GM18517 (cell line): ENCODE measurements around the gene CKAP2L.
"Not testable (repeated sequence)": the region's sequence is repeated elsewhere in the genome, so short reads cannot be mapped to it uniquely, and the experiment has no call there.

Experiments used
- ATAC-seq: cut with Tn5 transposase; IDR thresholded peaks from one replicate; pipeline ENCODE4 v1.9.1; 2021; ENCODE audit warnings: mild to moderate bottlenecking, moderate library complexity; ENCODE audit not compliant: unreplicated experiment

Gene CKAP2L

DNA sequence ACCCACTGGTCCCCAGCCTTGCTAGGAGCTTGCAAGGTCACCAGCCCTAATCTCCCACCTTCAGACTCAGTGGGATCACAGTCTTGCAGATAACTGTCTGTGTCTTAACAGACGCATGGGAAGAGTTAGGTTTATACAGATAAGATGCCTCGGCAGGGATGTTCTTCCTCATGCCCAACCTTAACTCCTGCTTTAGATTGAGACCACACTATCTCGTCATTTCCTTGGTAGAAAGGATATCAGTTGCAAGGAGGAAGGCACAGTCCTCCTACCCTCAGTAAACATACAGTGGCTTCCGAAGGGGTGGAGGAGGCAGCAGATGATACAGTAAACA is 36.4 kb downstream of the CKAP2L start:
- ATAC-seq = no peak

DNA sequence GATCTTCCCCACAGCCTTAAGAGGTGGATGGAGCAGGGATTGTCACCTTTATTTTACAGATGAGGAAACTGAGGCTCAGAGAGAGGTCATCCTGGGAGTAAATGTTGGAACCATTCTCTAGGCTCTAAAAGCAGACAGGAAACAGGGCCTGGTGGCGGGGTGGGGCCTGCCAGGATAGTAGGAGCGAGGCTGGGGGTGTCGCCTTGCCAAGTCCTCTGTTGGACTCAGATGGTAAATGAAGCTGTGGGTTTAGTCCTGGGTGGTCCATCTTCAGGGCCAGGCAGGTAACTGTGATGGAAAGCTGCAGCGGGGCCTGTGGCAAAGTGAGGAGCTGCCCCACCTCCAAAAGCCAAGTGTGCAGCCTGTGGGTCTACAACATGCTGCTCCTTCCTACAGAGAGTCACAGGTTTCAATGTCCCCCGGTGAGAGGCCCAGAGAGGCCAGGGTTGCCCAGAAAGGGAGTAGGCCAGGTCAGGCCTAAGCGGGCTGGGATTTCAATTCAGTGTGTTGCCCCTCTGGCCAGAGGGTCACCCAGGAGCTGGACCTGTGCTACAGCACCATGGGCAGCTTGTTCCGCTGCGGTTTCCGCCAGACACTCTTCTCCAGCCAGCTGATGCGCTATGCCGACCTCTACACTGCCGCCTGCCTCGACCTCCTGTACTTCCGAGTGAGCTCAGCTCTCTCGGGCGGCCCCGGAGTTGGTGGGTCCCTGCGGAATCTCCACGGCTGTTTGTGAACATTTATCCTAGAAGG is 37.0 kb downstream of the CKAP2L start:
- ATAC-seq = no peak

DNA sequence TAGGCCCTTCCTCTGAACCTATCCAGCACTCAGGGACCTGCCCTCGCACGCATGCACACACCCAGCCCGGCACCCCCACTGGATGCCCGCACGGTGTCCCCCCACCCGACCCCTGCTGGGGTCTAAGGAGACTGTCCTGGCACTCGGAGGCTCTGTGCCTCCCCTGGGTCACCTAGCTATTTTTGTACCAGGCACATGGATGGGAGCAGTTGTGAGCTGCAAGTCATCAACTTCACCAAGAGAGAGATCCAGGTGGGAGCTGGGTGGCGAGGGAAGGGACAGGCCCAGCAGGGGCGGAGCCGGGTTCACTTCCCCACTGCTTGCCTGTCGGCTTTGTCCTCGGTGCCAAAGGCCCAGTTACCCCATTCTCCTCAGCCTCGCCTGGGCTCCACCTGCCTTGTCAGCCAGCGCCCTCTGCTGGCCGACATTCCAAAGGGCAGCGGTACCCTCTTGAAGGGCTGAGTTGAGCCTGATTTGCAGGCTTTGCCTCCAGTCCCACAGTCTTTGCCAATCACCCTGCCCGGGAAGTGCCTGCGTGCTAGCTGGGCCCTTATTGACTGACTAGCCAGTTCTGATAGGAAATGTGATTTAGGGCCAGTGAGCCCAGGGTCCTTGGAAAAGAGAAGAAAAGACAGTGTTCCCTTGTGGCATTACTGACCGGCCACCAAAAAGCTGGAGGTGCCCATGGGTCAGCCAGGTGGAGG is 37.8 kb downstream of the CKAP2L start:
- ATAC-seq = peak; percentile 80

DNA sequence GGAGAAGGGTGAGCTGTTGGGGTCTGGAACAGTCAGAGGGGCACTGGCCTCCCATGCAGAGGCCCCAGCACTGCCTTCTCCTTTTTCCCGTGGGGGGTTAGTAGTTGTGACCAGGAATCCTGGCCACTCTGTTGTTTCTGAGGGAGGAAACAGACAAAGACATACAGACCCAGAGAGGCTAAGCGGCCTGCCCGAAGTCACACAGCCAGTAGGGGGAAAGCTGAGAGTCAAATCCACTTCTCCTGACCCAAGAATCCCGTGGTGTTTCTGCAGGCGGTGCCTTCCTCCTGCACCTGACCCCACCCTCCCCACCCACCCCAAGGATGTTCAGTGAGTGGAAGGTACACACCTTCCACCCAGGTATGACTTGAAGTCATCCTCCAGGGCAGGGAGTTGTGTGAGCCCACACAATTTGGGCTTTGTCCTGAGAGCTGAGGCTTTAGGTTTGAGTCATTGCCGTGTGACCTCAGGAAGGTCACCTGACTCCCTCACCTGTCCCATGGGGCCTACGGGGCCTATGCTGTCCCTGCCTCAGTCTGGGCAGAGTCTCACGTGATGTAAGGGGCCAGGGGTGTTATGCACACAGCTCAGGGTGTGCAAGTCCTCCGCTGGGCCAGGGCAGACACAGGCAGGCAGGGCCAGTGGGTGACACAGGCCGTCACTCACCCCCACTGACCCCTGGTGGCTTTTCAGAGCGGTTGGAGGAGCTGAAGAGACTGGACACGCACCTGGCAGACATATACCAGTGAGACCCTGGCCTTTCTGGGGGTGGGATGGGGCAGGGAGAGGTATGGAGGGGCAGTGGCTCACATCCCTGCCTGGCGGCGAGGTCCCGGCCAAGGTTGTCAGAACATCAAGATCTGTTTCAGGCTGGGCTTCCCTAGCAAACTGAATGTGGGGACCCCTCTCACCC is 38.6 kb downstream of the CKAP2L start:
- peak; percentile 48 for ATAC-seq

DNA sequence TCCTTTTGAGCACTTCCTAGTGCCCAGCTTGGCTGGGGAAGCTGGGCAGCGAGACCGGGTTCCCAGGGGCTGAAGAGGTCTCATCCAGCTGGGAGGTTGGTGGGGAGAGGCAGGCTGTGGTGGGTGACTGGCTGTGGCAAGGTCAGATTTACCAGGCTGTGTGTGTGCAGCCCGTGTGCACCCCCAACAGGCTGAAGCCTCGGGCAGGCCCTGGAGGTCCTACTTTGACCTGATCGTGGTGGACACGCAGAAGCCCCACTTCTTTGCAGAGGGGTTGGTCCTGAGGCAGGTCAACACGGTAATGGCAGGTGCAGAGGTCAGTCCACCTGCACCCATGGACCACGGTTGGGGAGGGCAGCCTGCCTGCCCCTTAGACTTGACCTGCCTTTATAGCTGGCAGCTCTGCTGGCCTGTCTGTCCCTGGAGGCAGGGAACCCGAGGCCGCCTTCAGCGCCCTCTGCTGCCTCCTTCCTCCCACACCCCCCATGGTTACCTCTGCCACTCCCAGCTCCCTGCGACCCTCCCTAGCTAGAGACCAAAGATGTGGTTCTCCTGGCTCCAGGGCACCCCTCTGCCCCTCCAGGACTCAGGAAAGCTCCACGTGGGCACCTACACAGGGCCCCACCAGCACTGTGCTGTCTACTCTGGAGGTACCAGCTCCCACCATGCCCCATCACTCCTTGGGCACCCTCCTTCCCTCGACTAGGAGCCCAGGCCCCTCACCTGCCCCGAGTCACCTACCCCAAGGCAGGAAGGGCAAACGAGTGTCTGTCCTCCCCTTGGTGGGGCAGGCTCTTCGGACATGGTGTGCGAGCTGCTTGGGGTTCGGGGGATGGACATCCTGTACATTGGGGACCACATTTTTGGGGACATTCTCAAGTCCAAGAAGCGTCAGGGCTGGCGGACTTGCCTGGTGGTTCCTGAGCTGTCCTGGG is 39.6 kb downstream of the CKAP2L start:
- ATAC-seq = no peak

DNA sequence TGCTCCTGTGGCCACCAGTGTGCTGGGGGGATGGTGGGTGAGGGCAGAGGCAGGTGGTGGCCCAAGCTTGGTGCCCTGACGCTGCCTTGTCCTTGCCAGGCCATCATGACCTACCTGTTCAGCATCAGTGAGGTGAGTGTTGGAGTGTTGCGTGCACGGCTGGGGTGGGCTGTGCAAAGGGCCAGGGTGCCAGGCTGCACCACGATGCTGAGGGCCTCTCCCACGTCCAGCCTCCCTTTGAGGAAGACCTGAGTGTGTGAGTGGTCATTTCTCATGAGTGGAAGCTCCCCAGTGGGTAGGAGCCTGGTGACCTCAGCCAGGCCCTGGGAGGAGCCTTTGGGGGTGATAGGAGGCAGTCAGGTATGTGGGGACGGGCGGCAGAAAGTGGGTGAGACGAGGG is 40.4 kb downstream of the CKAP2L start:
- ATAC-seq = no peak

GRCh38 chr2:112723547-112723940 is 40.9 kb downstream of the CKAP2L start:
- ATAC-seq = no peak

DNA sequence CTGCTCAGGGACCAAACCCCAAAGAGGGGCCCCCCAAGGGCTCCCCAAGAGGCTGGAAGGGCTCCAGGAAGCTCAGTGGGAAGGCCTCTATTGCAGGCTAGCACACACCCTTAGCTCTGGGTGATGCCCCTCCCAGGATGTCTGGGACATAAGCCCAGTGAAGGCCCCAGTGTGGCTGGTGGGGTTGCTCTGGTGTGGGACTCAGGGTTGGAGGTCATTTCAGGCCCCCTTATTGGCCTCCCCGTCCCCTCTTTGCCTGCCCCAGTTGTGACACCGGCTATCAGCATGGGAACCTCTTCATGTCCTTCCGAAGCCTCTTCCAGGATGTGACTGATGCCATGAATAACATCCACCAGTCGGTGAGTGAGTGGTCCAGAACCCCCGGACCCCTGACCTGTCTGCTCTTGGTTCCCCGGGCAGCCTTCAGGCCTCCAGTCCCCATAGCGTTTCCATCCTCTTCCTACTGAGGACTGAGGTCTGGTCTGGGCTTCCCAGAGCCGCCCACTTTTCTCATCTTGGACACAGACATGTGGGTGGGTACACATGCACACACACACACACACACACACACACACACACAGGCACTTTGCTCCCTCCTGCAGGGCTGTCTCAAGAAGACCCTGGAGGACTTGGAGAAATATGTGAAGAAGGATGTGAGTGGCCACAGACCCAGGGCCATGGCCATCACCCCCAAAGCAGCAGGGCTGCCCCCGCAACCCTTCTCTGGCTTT is 41.4 kb downstream of the CKAP2L start:
- ATAC-seq = no peak

- no peak for ATAC-seq
Measured at GRCh38 chr2:112721819-112722522, 42.4 kb downstream of the CKAP2L start.

DNA sequence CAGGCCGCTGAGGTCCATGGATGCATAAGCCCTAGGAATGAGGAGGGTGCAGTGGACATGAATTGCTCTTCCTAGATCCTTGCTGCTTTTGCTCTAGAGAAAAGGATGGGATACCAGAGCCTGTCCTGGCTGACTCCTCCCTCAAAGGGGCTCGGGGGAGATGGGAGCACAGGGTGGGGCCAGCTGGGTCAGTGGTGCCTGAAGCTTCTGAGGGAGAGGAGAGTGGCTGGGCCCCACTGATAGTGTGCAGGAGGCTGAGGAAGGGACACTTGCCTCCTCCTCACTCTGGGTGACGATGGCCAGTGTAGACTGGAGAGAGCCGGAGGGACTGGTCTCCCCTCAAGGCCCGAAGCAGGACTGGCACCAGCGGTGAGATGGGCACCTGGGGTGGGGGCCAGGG is 43.6 kb downstream of the CKAP2L start, which contains the start of gene NT5DC4:
Gene NT5DC4, plus strand, starts transcription at position 236 of the 400 bp plus-strand sequence. Its CDS starts 60 bp downstream, at position 296.
- ATAC-seq = no peak

GRCh38 chr2:112718863-112719370 is 45.5 kb downstream of the CKAP2L start:
- ATAC-seq = no peak

GRCh38 chr2:112716826-112717352 is 47.5 kb downstream of the CKAP2L start:
- not testable (repeated sequence) for ATAC-seq

GRCh38 chr2:112716094-112716493 is 48.3 kb downstream of the CKAP2L start:
- not testable (repeated sequence) for ATAC-seq

- no peak for ATAC-seq
Measured at GRCh38 chr2:112714836-112715631, 49.4 kb downstream of the CKAP2L start.

- no peak for ATAC-seq
Measured at GRCh38 chr2:112714331-112714730, 50.1 kb downstream of the CKAP2L start.

- ATAC-seq = no peak
Measured at GRCh38 chr2:112713926-112714325, 50.5 kb downstream of the CKAP2L start.

DNA sequence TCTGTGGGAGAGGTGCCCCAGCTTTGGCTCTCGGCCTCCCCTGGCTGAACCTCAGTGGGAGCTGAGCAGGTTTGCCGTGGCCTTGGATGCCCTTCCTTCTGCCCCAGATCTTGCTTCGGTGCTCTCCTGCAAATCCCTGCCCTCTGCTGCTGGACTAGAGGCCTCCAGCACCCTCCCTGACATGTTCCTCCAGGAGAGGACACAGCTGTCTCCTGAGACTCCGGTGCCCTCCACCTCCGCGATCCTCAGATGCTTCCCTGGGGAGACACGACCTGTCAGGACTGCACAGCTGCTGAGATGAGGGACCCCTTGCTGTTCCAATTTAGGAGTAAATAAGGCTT is 50.9 kb downstream of the CKAP2L start:
- no peak for ATAC-seq
